ENCODE data around the gene PLCL1. TPM values are rescaled to one million over a fixed set of nuclear protein-coding genes. Genes with fewer than 3 reads are reported as not detected.

The PLCL1 gene
- total RNA-seq, 1 experiment from 2014 or later = 0.07 TPM

- H3K4me3 ChIP-seq (replicated peaks in 1 of 2; ENCODE audit: low read depth in 1 of 2, low read length in 2 of 2) = no peak overlapping the region
- ATAC-seq (no peak), DNase-seq (ENCODE audit: low read depth, low spot score) (no peak)
- no peaks in the 10 kb centered on the region for H4K20me1 ChIP-seq (ENCODE audit: insufficient read depth)
- H3K4me2 ChIP-seq (ENCODE audit: low read length) = no peak overlapping the region
- no peaks in the 10 kb centered on the region for H3K36me3 ChIP-seq (ENCODE audit: control insufficient read depth in 1 of 2, insufficient read depth in 2 of 2, low read length in 2 of 2)
- ChIA-PET RAD21 (ENCODE audit: low non-redundant PET in 1 of 2, low total read pairs in 2 of 2, uncharacterized antibody in 2 of 2, unreplicated experiment in 2 of 2) (no interaction called here), CTCF (no interaction called here), POLR2A (no interaction called here)
- no peaks in the 10 kb centered on the region for H3K9me2 ChIP-seq (ENCODE audit: insufficient read depth)
- no TSS peak for BruUV-seq (replicated peaks)
- H3K9me3 ChIP-seq (ENCODE audit: control insufficient read depth in 1 of 2, insufficient read depth in 1 of 2, low read depth in 1 of 2, low read length in 2 of 2) = no peaks in the 10 kb centered on the region
- intact Hi-C loops (cut with micrococcal nuclease) = no loop called here
- no peak overlapping the region for H3K9ac ChIP-seq (ENCODE audit: low read length)
- TF ChIP-seq ZBTB33 (IDR thresholded peaks at IDR 0.05; ENCODE audit: extremely low read depth, insufficient replicate concordance, low read length) (no peak), CTCF (IDR thresholded peaks at IDR 0.05 in 2 of 3, conservative IDR thresholded peaks at IDR 0.05 in 1 of 3; ENCODE audit: borderline replicate concordance in 1 of 3, insufficient read depth in 1 of 3, low read depth in 2 of 3, low read length in 2 of 3) (no peak), EGR1 (IDR thresholded peaks at IDR 0.05; ENCODE audit: low read depth) (no peak), MAX (IDR thresholded peaks at IDR 0.05) (no peak), SIN3A (IDR thresholded peaks at IDR 0.05; ENCODE audit: low read depth) (no peak), CEBPB (IDR thresholded peaks at IDR 0.05; ENCODE audit: low read depth) (no peak), SRF (IDR thresholded peaks at IDR 0.05; ENCODE audit: low read depth) (no peak), SP1 (IDR thresholded peaks at IDR 0.05; ENCODE audit: low read depth) (no peak)
- no peak overlapping the region for H2AFZ ChIP-seq (ENCODE audit: low read depth, low read length, poor library complexity, severe bottlenecking)
- H3K79me2 ChIP-seq (ENCODE audit: insufficient read depth, low read length) = no peaks in the 10 kb centered on the region
- no peak overlapping the region for H3K27ac ChIP-seq (ENCODE audit: low read depth, low read length)
- no peaks in the 10 kb centered on the region for H3K4me1 ChIP-seq (ENCODE audit: control insufficient read depth in 1 of 2, insufficient read depth in 2 of 2, low read length in 2 of 2)
- H3K27me3 ChIP-seq (ENCODE audit: insufficient read depth, low read length) = peaks cover 30% of the 10 kb centered on the region
Measured at GRCh38 chr2:197897960-197898678, 93.7 kb downstream of the PLCL1 start.

Data from HCT116 (cell line).